HG03039 (cell line): ENCODE measurements around the gene NLGN1.

Experiments used
- ATAC-seq: cut with Tn5 transposase; IDR thresholded peaks from one replicate; pipeline ENCODE4 v1.9.1; 2021; ENCODE audit warnings: mild to moderate bottlenecking, moderate library complexity; ENCODE audit not compliant: unreplicated experiment

The NLGN1 gene

DNA sequence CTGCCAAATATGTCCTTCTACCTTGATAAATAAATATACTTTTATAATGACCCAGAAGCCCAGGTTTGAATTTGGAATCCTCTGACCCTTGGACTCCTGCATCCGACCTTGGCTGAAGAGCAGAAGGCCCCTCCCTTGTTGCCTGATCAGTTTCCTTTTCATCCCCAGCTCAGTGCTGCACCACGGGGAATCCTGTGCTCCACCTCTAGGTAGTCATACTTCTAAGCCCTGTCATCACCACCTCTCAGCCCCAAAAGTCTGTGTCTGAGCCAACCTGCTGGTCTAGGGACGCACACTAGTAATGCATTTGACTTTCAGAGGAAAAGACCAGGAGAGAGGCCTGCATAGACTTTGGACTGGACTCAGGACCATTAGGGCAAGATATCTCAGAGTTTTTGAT lies 310.6 kb downstream of the NLGN1 start:
- no peak for ATAC-seq

DNA sequence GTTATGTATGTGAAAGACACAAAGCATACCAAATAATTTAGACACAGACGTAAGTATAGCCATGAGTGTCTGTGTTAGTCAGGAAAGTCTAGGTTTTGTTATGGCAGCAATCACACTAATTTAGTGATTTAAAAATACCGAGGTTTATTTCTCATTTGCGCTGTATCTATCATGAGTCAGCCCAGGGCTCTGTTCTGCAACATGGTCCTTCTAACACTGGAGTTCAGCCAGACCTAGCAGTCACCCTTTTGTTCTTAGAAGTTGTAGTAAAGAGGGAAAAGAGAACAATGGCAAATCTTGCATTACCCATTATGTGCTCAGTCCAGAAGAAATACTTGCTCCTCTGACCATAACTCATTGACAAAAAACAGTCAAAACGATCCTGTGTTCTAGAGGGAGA lies 311.5 kb downstream of the NLGN1 start:
- ATAC-seq, result no peak

GRCh38 chr3:173711619-173712018 lies 314.1 kb downstream of the NLGN1 start:
- ATAC-seq, result no peak

- ATAC-seq, result no peak
Measured at GRCh38 chr3:173719585-173719984, 322.0 kb downstream of the NLGN1 start.

DNA sequence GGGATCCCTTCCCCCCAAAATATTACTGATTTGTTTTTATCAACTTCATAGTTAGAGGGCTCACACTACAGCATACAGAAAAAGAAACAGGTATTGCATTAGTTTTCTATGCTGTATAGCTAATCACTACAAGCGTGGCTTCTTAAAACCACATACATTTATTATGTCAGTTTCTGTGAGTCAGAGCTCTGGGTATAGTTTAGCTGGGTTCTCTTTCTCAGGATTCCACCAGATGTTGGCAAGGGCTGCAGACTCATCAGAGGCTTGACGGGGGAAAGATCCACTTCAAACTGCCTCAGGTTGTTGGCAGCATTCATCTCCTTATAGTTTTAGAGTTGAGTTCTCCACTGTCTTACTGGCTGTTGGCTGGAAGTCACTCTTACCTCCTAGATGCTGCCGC lies 328.0 kb downstream of the NLGN1 start:
- no peak for ATAC-seq

DNA sequence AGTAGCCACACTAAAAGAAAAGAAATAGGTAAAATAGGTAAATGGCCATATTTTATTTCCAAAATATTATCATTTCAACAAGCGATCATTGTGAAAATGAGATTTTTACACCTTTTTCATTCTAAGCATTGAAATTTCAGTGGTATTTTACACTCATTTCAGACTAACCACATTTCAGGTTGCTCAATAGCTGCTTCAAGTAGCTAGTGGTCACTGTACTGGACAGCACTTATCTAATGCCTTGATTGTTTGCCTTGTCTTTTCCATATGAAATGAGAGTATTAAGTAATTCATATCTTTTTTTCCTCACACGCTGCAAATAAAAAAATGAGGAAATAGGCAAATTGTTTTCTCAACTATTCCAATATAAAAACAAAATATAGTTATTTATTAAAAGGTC lies 332.8 kb downstream of the NLGN1 start:
- ATAC-seq, result no peak

DNA sequence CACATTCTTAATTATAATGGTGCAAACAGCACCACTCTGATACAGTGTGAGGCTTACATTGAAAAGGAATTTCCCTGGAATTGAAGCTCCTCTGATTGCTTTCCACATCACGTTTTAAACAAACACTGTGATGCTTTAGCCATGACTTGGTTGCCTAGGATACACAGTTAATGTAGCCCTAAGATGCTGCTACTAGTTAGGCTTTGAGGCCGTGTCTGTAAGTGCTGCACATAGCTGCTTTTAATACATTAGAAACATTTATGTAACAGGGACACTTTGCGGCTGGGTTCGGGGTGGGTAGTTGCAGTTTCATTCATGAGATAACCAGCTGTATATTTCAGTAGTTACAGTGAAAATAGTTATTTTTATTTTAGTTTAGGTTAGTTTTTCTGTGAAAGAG lies 334.7 kb downstream of the NLGN1 start:
- no peak for ATAC-seq

DNA sequence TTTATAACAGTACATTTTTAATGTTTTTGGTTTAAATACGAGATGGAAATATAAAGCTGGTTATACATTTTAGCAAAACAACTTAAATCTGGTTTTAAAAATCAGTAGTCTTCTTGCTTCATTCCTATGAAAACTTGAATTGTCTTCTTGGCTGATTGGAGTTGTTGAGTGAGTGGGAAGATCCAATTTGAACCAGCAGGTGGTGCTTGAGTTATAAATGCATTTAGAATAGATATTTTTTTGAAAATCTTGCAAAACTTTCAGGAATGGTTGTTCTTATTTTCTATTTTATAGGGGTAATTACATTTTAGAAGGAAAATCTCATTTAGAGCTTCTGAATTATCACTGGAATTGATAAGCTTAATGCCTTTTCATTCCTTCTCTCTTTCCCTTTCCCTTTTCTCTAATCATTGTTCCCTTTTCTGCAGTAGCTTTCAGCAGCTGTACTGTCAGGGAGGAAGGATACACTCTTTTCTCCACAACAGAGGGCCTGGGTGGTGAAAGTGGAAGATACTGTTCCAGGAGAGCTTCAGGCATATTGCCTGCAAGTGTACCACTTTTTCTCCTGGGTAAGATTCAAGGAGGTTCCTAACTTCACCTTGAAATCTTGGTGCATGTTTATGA lies 335.6 kb downstream of the NLGN1 start:
- ATAC-seq, result no peak

- no peak for ATAC-seq
Measured at GRCh38 chr3:173734473-173734872, 336.9 kb downstream of the NLGN1 start.

GRCh38 chr3:173734895-173735294 lies 337.4 kb downstream of the NLGN1 start:
- no peak for ATAC-seq

GRCh38 chr3:173735841-173736240 lies 338.3 kb downstream of the NLGN1 start:
- no peak for ATAC-seq

- ATAC-seq, result no peak
Measured at GRCh38 chr3:173737167-173737808, 339.7 kb downstream of the NLGN1 start.

GRCh38 chr3:173739726-173740125 lies 342.2 kb downstream of the NLGN1 start:
- ATAC-seq, result no peak

DNA sequence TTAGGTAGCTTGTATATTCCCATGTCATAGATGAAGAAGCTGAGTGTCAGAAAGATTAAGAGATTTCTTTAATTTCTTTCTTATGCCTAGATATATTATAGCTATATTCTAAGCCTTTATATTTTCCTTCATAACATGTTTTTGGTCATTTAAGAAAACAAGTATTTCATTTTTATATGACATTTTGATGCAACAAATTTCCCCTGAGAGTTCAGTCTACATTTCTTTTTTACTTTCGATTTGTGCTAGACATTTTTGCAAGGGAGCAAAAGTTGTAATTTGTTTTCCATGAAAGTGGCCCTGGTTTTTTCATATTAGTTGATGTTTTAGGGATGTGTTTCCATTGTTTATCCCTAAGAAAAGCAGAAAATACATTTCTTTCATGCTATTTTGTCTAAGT lies 344.9 kb downstream of the NLGN1 start:
- ATAC-seq, result no peak

GRCh38 chr3:173743111-173743510 lies 345.6 kb downstream of the NLGN1 start:
- ATAC-seq, result no peak

GRCh38 chr3:173743516-173743915 lies 346.0 kb downstream of the NLGN1 start:
- ATAC-seq, result no peak

DNA sequence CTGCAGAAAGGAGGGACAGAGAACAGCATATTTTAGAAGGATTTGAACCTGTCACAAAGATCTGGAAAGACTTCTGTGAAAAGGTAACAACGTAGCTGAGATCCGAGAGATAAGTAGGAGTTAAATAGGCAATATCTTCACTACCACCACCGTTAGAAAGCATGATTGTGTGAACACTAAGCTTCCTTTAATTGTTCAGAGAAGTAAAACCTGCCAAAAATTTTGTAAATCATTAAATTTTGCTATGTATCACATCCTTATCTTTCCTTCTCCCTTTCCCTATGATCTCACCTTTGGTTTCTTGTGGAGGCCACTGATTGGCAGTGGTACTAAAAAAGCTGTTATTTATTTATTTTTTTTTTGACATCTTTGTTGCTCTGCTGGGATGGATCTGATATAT lies 346.9 kb downstream of the NLGN1 start:
- no peak for ATAC-seq

- ATAC-seq, result no peak
Measured at GRCh38 chr3:173744895-173745294, 347.4 kb downstream of the NLGN1 start.

GRCh38 chr3:173745952-173746682 lies 348.6 kb downstream of the NLGN1 start:
- ATAC-seq, result no peak

- ATAC-seq, result no peak
Measured at GRCh38 chr3:173747427-173747826, 349.9 kb downstream of the NLGN1 start.

- no peak for ATAC-seq
Measured at GRCh38 chr3:173748105-173748504, 350.6 kb downstream of the NLGN1 start.

GRCh38 chr3:173750095-173750494 lies 352.6 kb downstream of the NLGN1 start:
- no peak for ATAC-seq
